Tibial nerve (tissue), 4 donors: ENCODE results near the gene ANGEL2.

Experiments used
- EP300 ChIP-seq, 2 donors: sonication (generic); formaldehyde crosslinking; IDR thresholded peaks; one replicate each; pipeline ENCODE4 v1.6.1; 2017; ENCODE audit warnings: antibody characterized with exemption in 2 of 2, mild to moderate bottlenecking in 1 of 2
- POLR2A ChIP-seq, 2 donors: fragments of 450-650 bp; IDR thresholded peaks; one replicate each; pipeline ENCODE4 v1.6.1; 2017; ENCODE audit warnings: antibody characterized with exemption in 2 of 2, mild to moderate bottlenecking in 2 of 2, moderate library complexity in 2 of 2
- TF ChIP-seq, protein P1 (sequence below), 5 experiments: fragments of 200-600 bp in 3 of 5; fragments of 450-650 bp in 2 of 5; sonication (generic) in 3 of 5; IDR thresholded peaks; one replicate each; pipeline ENCODE4 v1.5.1; 2016 to 2019; ENCODE audit warnings: antibody characterized with exemption in 5 of 5, mild to moderate bottlenecking in 3 of 5, moderate library complexity in 2 of 5

GRCh38 chr1:212975111-212975918 is 40.4 kb downstream of the ANGEL2 start:
- TF ChIP-seq, protein P1, sequence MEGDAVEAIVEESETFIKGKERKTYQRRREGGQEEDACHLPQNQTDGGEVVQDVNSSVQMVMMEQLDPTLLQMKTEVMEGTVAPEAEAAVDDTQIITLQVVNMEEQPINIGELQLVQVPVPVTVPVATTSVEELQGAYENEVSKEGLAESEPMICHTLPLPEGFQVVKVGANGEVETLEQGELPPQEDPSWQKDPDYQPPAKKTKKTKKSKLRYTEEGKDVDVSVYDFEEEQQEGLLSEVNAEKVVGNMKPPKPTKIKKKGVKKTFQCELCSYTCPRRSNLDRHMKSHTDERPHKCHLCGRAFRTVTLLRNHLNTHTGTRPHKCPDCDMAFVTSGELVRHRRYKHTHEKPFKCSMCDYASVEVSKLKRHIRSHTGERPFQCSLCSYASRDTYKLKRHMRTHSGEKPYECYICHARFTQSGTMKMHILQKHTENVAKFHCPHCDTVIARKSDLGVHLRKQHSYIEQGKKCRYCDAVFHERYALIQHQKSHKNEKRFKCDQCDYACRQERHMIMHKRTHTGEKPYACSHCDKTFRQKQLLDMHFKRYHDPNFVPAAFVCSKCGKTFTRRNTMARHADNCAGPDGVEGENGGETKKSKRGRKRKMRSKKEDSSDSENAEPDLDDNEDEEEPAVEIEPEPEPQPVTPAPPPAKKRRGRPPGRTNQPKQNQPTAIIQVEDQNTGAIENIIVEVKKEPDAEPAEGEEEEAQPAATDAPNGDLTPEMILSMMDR (IDR thresholded peaks at IDR 0.05): no peak
- TF ChIP-seq POLR2A (IDR thresholded peaks at IDR 0.05): no peak
- TF ChIP-seq EP300 (IDR thresholded peaks at IDR 0.05): no peak
